Stimulated activated CD8-positive, alpha-beta memory T cell treated with anti-CD3 and anti-CD28 coated beads, Interleukin-2, amount 100 ng/mL, for 1 hour (primary cell): ENCODE data around the gene RNF113B.

Experiments used
- DNase-seq, 2 donors: peaks; one replicate each; pipeline ENCODE4 v3.0.0-alpha.2; 2020; ENCODE audit warnings: low read depth in 2 of 2

Gene RNF113B

GRCh38 chr13:98141509-98142379 is 35.3 kb downstream of the RNF113B start:
- DNase-seq = no peak

- no peak for DNase-seq
Observed at GRCh38 chr13:98141091-98141490, 36.0 kb downstream of the RNF113B start.

DNA sequence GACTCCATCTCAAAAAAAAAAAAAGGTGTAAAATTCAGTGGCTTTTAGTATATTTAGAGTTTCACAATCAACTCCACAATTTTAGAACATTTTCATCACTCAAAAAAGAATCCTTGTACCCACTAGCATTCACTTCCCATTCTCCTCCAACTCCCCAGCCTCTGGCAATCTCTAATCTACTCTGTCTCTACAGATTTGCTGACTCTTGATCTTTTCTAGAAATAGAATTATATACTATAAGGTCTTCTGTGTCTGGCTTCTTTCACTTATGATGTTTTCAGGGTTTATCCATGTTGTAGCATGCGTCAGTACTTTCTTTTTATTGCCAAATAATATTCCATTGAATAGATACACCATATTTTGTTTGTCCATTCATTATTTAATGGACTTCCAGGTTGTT is 42.2 kb downstream of the RNF113B start:
- no peak for DNase-seq

GRCh38 chr13:98133946-98134345 is 43.1 kb downstream of the RNF113B start:
- no peak for DNase-seq

DNA sequence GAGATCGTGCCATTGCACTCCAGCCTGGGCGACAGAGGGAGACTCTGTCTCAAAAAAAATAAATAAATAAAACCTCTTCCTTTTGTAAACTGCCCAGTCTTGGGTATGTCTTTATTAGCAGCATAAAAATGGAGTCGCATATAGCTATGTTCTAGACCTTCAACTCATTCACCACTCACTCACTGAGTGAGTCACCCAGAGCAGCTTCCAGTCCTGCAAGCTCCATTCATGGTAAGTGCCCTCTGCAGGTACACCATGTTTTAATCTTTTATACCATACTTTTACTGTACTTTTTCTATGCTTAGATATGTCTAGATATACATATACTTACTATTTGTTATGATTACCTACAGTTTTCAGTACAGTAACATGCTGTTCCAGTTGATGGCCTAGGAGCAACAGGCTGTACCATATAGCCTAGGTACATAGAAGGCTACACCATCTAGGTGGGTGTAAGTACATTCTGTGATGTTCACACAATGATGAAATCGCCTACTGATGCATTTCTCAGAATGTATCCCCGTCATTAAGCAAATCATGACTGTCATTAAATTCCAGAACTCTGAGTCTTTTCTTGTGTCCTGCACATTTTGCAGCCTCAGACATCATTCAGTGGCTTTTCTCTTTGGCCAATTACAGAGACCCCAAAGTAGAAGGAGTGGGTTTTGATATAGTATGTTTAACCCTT is 47.9 kb downstream of the RNF113B start:
- no peak for DNase-seq
